Progenitor cell of endocrine pancreas (in vitro differentiated cells): ENCODE data around the gene AKT2. TPM values are rescaled to one million over a fixed set of nuclear protein-coding genes. Genes with fewer than 3 reads are reported as not detected.

Source experiments
- DNase-seq: peaks from one replicate; pipeline ENCODE4 v3.0.0; 2021; ENCODE audit warnings: low spot score; ENCODE audit not compliant: unreplicated experiment
- H3K27ac Mint-ChIP-seq: 2 replicates; pipeline ENCODE4 v1.8.0; 2021; ENCODE audit warnings: mild to moderate bottlenecking, moderate library complexity, mixed read lengths
- H3K27me3 Mint-ChIP-seq: 2 replicates; pipeline ENCODE4 v1.8.0; 2021; ENCODE audit warnings: mixed read lengths
- H3K36me3 Mint-ChIP-seq: 2 replicates; pipeline ENCODE4 v1.8.0; 2022; ENCODE audit warnings: mixed read lengths; ENCODE audit not compliant: insufficient read depth
- H3K4me1 Mint-ChIP-seq: 2 replicates; pipeline ENCODE4 v1.8.0; 2021; ENCODE audit warnings: low read depth, mixed read lengths
- H3K4me3 Mint-ChIP-seq: 2 replicates; pipeline ENCODE4 v1.8.0; 2021; ENCODE audit warnings: low read depth, mild to moderate bottlenecking, moderate library complexity, mixed read lengths
- H3K9me3 Mint-ChIP-seq: 2 replicates; pipeline ENCODE4 v1.8.0; 2021; ENCODE audit warnings: low read depth, mixed read lengths
- total RNA-seq: library from RNA; stranded (reverse); gene quantifications from 2 replicates; pipeline ENCODE4 v1.2.1, GENCODE V29; 2021
- TF ChIP-seq, protein P1 (sequence below): fragments of 200-600 bp; sonication (generic); IDR thresholded peaks from one replicate; pipeline ENCODE4 v1.5.0; 2021; ENCODE audit warnings: antibody characterized with exemption, mild to moderate bottlenecking; ENCODE audit not compliant: unreplicated experiment

The AKT2 gene
- total RNA-seq, 1 donor from 2014 or later, result 200 TPM

GRCh38 chr19:40233811-40234389, 51.2 kb downstream of the AKT2 start:
- Mint-ChIP-seq H3K27me3 (no peaks in the 10 kb centered on the region), H3K9me3 (no peaks in the 10 kb centered on the region), H3K27ac (no peak overlapping the region), H3K4me1 (peaks cover 8% of the 10 kb centered on the region), H3K36me3 (peaks cover 4% of the 10 kb centered on the region), H3K4me3 (no peak overlapping the region)
- DNase-seq, result no peak
- TF ChIP-seq, protein P1, sequence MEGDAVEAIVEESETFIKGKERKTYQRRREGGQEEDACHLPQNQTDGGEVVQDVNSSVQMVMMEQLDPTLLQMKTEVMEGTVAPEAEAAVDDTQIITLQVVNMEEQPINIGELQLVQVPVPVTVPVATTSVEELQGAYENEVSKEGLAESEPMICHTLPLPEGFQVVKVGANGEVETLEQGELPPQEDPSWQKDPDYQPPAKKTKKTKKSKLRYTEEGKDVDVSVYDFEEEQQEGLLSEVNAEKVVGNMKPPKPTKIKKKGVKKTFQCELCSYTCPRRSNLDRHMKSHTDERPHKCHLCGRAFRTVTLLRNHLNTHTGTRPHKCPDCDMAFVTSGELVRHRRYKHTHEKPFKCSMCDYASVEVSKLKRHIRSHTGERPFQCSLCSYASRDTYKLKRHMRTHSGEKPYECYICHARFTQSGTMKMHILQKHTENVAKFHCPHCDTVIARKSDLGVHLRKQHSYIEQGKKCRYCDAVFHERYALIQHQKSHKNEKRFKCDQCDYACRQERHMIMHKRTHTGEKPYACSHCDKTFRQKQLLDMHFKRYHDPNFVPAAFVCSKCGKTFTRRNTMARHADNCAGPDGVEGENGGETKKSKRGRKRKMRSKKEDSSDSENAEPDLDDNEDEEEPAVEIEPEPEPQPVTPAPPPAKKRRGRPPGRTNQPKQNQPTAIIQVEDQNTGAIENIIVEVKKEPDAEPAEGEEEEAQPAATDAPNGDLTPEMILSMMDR, result no peak

- H3K36me3 Mint-ChIP-seq, result peaks cover 3% of the 10 kb centered on the region
- H3K4me1 Mint-ChIP-seq, result peaks cover 8% of the 10 kb centered on the region
- H3K27ac Mint-ChIP-seq, result no peak overlapping the region
- DNase-seq, result no peak
- TF ChIP-seq, protein P1, result no peak
- H3K27me3 Mint-ChIP-seq, result peaks cover 2% of the 10 kb centered on the region
- H3K9me3 Mint-ChIP-seq, result no peaks in the 10 kb centered on the region
- H3K4me3 Mint-ChIP-seq, result no peak overlapping the region
Measured at GRCh38 chr19:40232949-40233810, 52.0 kb downstream of the AKT2 start.

DNA sequence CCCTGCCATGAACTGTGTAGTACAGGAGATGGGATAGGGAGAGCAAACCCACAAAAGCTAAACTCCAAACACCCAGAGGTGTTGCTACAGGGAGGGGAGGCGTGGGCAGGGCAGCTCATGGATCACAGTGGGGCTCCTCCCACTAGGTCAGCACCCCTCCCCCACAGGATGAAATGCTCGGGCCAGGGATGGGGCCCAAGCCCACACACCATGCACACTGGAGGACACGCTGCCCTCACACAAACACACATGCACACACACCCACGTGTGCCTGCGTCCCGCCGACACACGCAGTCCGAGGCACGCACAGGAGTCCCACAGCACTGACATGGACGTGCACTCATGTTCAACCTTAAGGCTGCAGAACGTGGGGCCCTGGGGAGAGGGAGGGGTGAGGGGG, 52.7 kb downstream of the AKT2 start:
- no peak for DNase-seq
- Mint-ChIP-seq H3K4me1 (peaks cover 8% of the 10 kb centered on the region), H3K4me3 (no peak overlapping the region), H3K9me3 (no peaks in the 10 kb centered on the region), H3K36me3 (peaks cover 1% of the 10 kb centered on the region), H3K27me3 (peaks cover 9% of the 10 kb centered on the region), H3K27ac (no peak overlapping the region)
- TF ChIP-seq, protein P1, result no peak

- H3K4me1 Mint-ChIP-seq, result peaks cover 8% of the 10 kb centered on the region
- H3K36me3 Mint-ChIP-seq, result peaks cover 1% of the 10 kb centered on the region
- no peak overlapping the region for H3K4me3 Mint-ChIP-seq
- TF ChIP-seq, protein P1, result no peak
- no peak for DNase-seq
- no peaks in the 10 kb centered on the region for H3K9me3 Mint-ChIP-seq
- peak overlapping the region; percentile 62 for H3K27ac Mint-ChIP-seq
- H3K27me3 Mint-ChIP-seq, result peaks cover 14% of the 10 kb centered on the region
Measured at GRCh38 chr19:40231544-40232424, 53.4 kb downstream of the AKT2 start.

DNA sequence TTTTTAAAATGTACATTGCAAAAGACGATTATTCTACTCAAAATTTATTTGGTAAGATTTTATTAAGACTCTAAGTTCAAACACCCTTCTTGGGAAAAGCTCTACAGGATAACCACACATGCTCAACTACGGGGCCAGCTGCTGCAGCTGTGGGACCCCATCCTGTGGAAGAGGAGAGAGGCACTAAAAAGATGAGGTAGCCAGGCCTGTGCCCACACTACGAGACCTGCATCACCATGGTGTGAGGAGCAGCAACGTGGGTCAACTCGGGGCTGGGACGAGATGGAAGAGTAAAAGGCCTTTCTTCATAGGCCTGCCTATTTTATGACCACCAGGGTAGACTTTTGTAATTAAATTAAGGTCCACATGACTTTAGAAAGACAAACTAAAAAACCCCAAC, 54.1 kb downstream of the AKT2 start:
- Mint-ChIP-seq H3K36me3 (peaks cover 1% of the 10 kb centered on the region), H3K4me1 (peaks cover 8% of the 10 kb centered on the region), H3K4me3 (no peak overlapping the region), H3K9me3 (no peaks in the 10 kb centered on the region), H3K27ac (no peak overlapping the region), H3K27me3 (peaks cover 17% of the 10 kb centered on the region)
- TF ChIP-seq, protein P1, result no peak
- no peak for DNase-seq
